ENCODE measurements around the gene PRIMA1. TPM values are rescaled to one million over a fixed set of nuclear protein-coding genes. Genes with fewer than 3 reads are reported as not detected.

PRIMA1 gene
- total RNA-seq, 1 donor from 2014 or later, result 2.0 TPM

GRCh38 chr14:93691042-93691780, 97.1 kb downstream of the PRIMA1 start:
- Mint-ChIP-seq H3K9me3 (peaks cover 4% of the 10 kb centered on the region), H3K27me3 (ENCODE audit: low read depth) (peaks cover 29% of the 10 kb centered on the region), H3K27ac (ENCODE audit: unreplicated experiment) (no peak overlapping the region), H3K4me1 (peaks cover 29% of the 10 kb centered on the region), H3K36me3 (ENCODE audit: low read depth) (no peaks in the 10 kb centered on the region), H3K4me3 (no peak overlapping the region)
- DNase-seq (ENCODE audit: low read depth, low spot score), result no peak
- no peak for TF ChIP-seq CTCF (conservative IDR thresholded peaks at IDR 0.05)

- Mint-ChIP-seq H3K4me1 (peaks cover 40% of the 10 kb centered on the region), H3K27me3 (ENCODE audit: low read depth) (peaks cover 30% of the 10 kb centered on the region), H3K4me3 (no peak overlapping the region), H3K9me3 (no peaks in the 10 kb centered on the region), H3K27ac (ENCODE audit: unreplicated experiment) (no peak overlapping the region), H3K36me3 (ENCODE audit: low read depth) (no peaks in the 10 kb centered on the region)
- DNase-seq (ENCODE audit: low read depth, low spot score), result no peak
- TF ChIP-seq CTCF (conservative IDR thresholded peaks at IDR 0.05), result no peak
These were observed 98.1 kb downstream of the PRIMA1 start for GRCh38 chr14:93690146-93690545.

GRCh38 chr14:93688820-93689219, 99.5 kb downstream of the PRIMA1 start:
- Mint-ChIP-seq H3K9me3 (no peaks in the 10 kb centered on the region), H3K36me3 (ENCODE audit: low read depth) (no peaks in the 10 kb centered on the region), H3K27me3 (ENCODE audit: low read depth) (peaks cover 30% of the 10 kb centered on the region), H3K4me3 (no peak overlapping the region), H3K27ac (ENCODE audit: unreplicated experiment) (no peak overlapping the region), H3K4me1 (peaks cover 41% of the 10 kb centered on the region)
- TF ChIP-seq CTCF (conservative IDR thresholded peaks at IDR 0.05), result no peak
- DNase-seq (ENCODE audit: low read depth, low spot score), result no peak

GRCh38 chr14:93688239-93688666, 100.0 kb downstream of the PRIMA1 start:
- Mint-ChIP-seq H3K4me3 (no peak overlapping the region), H3K4me1 (peaks cover 35% of the 10 kb centered on the region), H3K9me3 (peaks cover under 1% of the 10 kb centered on the region), H3K27ac (ENCODE audit: unreplicated experiment) (peak overlapping the region; percentile 61), H3K36me3 (ENCODE audit: low read depth) (no peaks in the 10 kb centered on the region), H3K27me3 (ENCODE audit: low read depth) (peaks cover 30% of the 10 kb centered on the region)
- no peak for TF ChIP-seq CTCF (conservative IDR thresholded peaks at IDR 0.05)
- no peak for DNase-seq (ENCODE audit: low read depth, low spot score)

GRCh38 chr14:93686268-93686667, 102.0 kb downstream of the PRIMA1 start:
- H3K27ac Mint-ChIP-seq (ENCODE audit: unreplicated experiment), result no peak overlapping the region
- no peak for DNase-seq (ENCODE audit: low read depth, low spot score)
- peaks cover 30% of the 10 kb centered on the region for H3K27me3 Mint-ChIP-seq (ENCODE audit: low read depth)
- peaks cover 31% of the 10 kb centered on the region for H3K4me1 Mint-ChIP-seq
- TF ChIP-seq CTCF (conservative IDR thresholded peaks at IDR 0.05), result no peak
- no peaks in the 10 kb centered on the region for H3K36me3 Mint-ChIP-seq (ENCODE audit: low read depth)
- H3K9me3 Mint-ChIP-seq, result peaks cover 5% of the 10 kb centered on the region
- H3K4me3 Mint-ChIP-seq, result no peak overlapping the region
